GM15510 (cell line): Measurements from ENCODE around the gene ZMYND8.

Experiments
- POLR2A ChIP-seq: IDR thresholded peaks from 3 replicates; pipeline ENCODE4 v1.6.1; 2011; ENCODE audit warnings: borderline replicate concordance; ENCODE audit not compliant: insufficient read length; ENCODE audit errors: extremely low read depth

Gene ZMYND8

DNA sequence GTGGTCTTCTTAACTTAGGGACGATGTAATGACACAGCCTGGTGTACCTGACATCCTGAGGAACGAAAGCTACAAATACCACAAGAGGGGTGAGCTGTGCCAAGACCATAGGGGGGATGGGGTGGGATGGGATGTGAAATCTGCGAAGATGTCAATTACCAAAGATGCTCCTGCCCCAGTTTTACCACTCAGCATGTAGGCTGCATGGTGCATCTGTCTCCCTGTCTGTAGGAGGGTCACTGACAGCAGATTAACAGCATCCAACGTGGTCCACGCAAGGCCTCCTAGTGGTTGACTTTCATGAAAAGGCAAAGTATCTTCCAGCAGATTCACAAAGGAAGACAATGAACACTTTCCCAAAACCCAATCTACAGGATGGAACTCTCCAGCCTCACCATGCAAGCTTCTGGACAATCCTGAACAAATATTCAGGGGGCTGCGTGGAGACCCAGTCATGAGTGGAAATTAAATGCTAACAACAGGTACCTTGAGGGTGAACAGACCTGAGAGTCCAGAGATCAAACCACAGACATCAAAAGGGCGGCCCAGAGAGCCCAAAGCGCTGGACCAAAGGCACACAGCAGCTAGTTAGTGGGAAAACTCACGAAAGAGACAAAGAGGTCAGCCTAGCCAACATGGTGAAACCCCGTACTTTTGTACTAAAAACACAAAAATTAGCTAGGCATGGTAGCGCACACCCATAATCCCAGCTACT lies 44.4 kb downstream of the ZMYND8 start:
- TF ChIP-seq POLR2A: no peak

DNA sequence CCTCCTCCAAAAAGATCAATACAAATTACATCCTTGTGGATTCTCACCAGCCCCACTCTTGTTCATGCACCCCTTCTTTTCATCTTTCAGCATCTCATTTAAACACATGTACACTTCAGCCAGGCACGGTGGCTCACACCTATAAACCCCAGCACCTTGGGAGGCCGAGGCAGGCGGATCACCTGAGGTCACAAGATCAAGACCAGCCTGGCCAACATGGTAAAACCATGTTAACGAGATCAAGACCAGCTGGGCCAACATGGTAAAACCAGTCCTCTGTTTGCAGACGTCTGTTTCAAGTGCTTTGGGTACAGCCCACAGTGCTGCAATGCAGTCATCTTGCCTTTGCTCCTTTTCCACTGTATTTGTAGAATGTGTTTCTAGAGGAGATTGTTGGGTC lies 45.3 kb downstream of the ZMYND8 start:
- no peak for TF ChIP-seq POLR2A

DNA sequence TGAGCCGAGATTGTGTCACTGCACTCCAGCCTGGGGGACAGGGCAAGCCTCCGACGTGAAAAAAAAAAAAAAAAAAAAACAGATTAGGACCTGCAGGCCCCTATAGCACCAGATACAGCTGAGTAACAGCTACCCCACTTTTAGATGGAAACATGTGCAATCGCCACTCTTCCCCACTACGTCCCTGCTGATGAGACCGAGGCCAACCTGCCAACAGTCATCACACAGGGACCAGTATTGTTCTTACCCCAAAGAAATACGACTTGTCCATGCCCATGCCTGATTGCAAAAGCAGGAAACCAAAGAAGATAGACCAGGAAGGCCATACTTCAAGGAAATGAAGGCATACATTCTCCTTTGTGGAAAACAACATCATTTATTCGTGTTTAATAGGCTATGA lies 45.8 kb downstream of the ZMYND8 start:
- TF ChIP-seq POLR2A: no peak

DNA sequence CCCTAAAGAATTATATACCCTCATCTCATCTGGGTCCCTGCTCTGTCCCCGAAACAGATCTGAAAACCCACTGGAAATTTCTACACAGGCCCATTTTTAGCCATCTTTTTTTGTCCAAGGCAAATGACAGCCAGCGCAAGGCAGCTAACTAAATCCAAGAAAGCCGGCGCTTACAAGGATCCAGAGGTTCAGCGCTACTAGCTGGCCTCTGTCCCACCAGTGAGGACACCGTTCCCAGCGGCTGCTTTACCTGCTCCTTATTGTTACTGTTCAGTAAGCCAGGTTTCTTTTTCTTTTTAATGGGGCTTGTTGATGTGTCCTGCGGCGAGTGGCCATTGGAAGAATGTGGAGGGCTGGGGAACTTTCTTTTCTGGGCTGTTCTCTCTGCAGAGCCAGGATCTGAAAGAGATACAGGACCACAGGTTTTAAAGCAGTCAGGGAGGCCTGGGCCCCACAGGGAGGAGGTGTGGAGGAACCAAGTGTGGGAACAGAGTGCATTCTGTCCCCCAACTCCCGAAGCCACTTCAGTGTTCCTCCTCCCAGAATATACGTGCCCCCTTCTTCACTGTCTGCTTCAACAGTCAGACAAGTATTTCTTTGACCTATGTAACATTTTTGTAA lies 46.6 kb downstream of the ZMYND8 start:
- TF ChIP-seq POLR2A: no peak

DNA sequence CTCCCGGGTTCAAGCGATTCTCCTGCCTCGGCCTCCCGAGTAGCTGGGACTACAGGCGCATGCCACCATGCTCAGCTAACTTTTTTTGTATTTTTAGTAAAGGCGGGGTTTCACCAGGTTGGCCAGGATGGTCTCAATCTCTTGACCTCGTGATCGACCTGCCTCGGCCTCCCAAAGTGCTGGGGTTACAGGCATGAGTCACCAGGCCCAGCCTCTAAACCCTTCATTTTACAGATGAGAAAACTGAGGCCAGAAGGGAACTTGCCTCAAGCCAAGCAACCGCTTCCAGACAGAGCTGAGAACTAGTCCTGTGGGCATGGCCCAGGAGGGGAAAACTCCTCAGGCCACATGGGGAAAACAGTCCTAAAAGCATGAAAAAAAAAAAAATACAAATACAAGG lies 47.1 kb downstream of the ZMYND8 start:
- TF ChIP-seq POLR2A: no peak

DNA sequence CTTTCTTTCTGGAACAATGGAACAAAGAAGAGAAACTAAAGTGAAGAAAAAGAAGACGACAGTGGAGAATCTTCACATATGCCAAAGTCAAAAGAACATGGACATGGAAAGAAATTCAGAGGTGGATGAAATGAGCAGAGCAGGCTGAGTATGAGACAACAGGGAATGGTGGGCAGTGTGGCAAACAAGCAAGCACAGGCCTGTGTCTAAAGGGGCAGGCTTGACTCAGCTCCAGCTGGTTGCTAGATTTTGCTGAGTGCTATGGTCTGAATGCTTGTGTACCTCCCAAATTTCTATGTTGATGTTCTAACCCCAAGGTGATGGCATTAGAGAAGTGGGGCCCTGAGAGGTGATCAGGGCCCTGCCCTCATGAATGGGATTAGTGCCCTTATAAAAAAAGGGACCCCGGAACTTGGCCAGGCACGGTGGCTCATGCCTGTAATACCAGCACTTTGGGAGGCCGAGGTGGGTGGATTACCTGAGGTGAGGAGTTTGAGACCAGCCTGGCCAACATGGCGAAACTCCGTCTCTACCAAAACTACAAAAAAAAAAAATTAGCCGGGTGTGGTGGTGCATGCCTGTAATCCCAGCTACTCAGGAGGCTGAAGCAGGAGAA lies 49.6 kb downstream of the ZMYND8 start:
- TF ChIP-seq POLR2A: no peak

DNA sequence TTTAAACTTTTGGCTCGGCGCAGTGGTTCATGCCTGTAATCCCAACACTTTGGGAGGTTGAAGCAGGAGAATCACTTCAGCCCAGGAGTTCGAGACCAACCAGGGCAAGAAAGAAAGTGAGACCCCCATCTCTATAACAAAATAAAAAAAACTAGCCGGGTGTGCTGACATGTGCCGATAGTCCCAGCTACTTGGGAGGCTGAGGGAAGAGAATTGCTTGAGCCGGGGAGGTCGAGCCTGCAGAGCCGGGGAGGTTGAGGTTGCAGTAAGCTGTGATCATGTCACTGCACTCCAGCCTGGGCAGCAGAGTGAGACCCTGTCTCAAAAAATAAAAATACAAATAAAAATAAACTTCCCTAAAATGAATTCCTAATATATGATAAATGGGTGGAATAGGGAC lies 50.4 kb downstream of the ZMYND8 start:
- TF ChIP-seq POLR2A: no peak

DNA sequence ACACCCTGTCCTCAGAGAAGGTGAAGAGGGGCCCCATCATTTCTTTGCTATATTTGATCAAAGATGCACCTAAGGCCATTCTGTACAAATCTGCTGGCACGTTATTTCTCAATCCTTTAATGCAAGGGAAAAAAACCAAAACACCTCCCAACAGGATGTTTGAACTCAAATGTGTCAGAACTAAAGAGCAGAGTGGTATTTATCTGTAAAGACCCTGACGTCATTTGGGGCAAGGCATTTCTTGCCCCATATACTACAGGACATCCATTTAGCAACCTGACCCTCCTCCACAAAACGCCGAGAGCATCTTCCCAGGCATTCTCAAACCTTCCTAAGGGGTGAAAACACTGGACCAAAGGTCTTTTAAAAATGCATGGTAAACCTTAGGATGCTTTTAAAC lies 50.8 kb downstream of the ZMYND8 start:
- TF ChIP-seq POLR2A: no peak

DNA sequence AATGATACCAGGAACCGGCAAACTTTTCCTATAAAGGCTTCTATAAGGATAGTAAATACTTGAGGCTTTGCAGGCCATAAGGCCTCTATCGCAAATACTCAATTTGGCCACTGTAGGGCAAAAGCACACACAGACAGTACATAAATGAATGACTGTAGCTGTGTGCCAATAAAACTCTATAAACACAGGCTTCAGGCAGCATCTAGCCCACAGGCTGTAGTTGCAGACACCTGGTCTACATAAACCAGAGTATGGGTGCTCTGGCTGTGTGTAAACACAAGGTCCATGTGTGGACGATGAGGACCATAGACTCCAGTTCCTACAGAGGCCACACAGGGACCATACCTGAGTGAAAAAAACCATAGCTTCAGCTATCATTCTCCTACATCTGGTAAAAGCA lies 52.2 kb downstream of the ZMYND8 start:
- no peak for TF ChIP-seq POLR2A

DNA sequence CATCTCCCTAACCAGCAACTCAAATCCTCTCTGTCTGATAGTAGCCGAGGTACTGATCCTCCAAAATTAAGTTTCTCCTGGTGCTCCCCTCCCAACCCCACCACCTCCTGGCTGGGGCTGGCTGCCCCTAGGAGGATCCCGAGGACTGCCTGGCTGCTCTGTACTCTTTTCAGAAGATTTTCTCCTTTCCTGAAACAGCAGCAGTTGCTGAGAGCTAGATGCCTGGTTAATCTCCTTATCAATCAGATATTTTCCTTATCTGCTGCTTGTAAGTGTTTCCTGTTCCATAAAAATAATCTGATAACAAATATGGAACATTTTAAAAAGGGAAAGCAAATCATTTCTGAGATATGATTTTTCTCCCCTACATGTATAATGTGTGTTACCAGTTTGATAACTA lies 52.8 kb downstream of the ZMYND8 start:
- no peak for TF ChIP-seq POLR2A

DNA sequence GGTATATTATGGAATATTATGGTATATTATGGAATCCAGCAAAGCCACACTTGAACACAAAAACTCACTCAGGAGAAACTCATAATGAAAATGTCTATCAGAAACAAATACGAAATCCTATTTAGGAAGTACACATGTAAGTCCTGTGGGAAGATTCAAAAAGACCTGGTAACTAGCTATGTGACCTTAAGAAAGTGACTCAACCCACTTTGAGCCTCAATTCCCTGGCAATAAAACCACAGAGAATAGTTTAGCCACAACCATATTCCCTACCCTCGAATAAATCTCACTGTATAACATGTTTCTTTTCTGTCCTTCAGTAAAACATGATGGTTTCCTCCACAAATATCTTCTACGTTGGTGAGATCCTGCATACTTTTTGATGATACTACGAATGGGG lies 56.4 kb downstream of the ZMYND8 start:
- TF ChIP-seq POLR2A: no peak

DNA sequence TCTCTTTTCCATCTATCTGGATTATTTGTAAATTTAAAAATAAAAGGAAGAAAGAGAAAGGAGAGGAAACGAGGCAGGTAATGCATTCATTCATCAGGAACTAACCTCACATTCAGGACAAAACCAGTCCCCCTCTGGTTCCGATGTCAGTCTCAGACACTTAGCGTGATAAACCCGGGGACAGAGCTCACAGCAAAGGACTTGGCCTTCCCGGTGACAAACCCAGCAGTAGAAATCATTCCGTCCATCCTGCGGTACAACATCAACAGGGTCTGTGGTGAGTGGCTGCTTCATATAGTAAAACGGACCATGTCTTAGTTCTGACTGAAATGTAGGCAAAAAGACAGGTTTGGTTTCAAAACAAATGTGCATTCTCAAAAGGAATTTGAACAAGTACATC lies 57.9 kb downstream of the ZMYND8 start:
- TF ChIP-seq POLR2A: no peak

DNA sequence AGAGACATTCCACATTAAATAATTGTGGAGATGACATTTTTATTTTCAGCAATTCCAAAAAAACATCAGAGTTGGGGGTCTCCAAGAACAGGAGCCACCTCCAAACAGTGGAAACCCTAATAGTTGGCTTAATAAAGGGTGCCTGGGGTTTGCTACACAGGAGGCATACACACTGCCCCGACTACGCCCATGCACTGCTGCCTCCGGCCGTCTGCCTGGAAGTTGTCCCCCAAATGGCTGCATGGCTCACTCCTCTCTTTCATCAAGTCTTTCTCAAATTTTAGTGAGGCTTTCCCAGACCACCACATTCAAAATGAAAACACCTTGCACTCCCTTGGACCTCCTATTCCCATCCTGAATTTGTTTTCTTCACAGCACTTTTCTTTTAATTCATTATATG lies 58.8 kb downstream of the ZMYND8 start:
- TF ChIP-seq POLR2A: no peak

DNA sequence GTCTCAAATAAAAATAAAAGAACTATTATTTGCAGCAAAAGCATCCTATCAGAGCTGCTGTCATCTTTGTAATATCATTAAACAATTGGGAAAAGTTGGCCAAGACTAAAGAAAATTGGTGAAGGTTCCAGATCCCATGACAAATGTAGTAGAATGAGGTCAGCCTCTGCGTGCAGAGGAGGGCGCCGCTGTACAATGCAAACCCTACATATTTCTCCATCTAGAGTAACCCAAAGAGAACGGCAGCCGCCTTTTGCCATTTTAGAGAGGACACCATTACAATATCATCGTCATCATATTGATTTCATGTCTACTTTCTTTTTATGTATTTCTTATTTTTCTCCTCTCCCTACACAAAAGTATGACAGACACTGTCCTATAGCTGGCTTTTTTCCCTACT lies 59.5 kb downstream of the ZMYND8 start:
- TF ChIP-seq POLR2A: no peak

DNA sequence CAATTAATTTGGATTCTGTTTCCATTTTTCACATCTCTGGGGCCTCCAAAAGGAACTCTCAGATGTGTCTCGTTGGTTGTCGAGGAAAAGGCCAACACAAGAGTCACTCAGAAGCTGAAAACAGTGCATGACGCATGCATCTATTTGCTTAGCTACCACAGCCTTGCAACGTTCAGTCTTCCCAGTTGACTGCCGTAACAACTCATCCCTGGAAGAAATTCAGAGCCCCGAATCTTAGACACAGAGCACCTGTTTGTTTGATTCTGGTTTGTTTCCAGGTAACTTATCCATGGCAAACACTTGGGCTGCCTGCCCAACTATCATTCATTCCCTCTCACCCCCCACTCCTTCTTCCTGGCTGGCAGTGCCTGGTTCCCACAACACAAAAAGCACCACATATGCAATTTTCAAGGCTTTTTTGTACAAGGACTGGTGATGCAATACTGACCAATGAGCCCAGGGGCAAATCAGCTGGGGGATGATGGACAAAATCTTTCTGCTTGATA lies 60.5 kb downstream of the ZMYND8 start:
- TF ChIP-seq POLR2A: no peak

DNA sequence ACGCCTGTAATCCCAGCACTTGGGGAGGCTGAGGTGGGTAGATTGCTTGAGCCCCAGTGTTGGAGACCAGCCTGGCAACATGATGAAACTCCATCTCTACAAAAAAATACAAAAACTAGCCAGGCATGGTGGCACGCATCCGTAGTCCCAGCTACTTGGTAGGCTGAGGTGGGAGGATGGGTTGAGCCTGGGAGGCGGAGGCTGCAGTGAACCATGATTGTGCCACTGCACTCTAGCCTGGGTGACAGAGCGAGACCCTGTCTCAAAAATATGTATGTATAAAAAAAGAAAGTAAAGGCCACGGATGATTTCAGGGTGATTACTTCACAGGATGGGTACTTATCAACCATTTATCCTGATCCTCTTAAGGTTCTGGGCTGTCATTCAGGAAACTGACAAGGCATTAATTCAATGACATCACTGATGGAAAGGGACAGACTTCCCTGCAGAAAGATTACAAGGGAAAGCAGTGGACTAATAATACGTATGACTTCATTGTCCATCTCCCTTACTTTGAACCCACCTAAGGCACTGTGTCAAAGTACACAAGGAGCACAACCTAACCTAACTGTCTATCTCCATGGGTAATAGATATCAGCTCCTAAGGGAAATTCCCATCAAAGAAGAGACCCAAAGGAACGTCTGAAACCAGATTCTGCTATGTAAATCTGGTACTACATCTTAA lies 61.2 kb downstream of the ZMYND8 start:
- TF ChIP-seq POLR2A: no peak

DNA sequence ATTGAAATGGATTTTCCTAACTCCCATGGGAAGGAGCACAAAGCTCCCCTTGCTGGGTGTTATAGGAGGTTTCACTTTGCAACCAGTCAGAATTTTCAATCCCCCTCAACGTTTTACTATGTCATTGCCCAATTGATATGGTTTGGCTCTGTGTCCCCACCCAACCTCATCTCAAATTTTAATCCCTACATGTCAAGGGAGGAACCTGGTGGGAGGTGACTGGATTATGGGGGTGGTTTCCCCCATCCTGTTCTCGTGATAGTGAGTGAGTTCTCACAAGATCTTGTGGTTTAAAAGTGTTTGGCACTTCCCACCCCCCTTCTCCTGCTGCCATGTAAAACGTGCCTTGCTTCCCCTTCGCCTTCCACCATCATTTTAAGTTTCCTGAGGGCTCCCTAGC lies 62.9 kb downstream of the ZMYND8 start:
- TF ChIP-seq POLR2A: no peak

DNA sequence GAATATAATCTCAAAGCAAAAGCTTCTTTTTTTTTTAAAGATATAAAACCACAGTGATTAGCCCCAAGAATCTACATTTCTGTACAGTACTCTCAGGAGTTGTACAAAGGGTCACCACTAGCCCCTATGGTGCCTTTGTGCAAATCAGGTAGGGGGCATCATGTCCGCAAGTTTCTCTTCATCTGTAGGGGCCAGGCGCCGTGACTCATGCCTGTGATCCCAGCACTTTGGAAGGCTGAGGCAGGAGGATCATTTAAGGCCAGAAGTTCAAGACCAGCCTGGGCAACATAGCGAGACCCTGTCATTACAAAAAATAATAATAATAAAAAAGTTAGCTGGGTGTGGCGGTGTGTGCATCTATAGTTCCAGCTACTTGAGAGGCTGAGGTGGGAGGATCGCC lies 63.9 kb downstream of the ZMYND8 start:
- no peak for TF ChIP-seq POLR2A
